Skeletal muscle satellite cell (primary cell): ENCODE measurements around the gene SORCS2.

Experiments
- H3K27me3 ChIP-seq: 2 replicates; pipeline ENCODE4 v1.7.0; 2013; ENCODE audit warnings: low read length; ENCODE audit not compliant: control insufficient read depth, insufficient read depth
- H3K36me3 ChIP-seq: 2 replicates; pipeline ENCODE4 v1.7.0; 2013; ENCODE audit warnings: mild to moderate bottlenecking, control low read depth, low read length; ENCODE audit not compliant: insufficient read depth
- H3K4me1 ChIP-seq: 2 replicates; pipeline ENCODE4 v1.7.0; 2013; ENCODE audit warnings: low read length; ENCODE audit not compliant: control insufficient read depth, insufficient read depth
- H3K4me2 ChIP-seq: 2 replicates; pipeline ENCODE4 v1.7.0; 2013; ENCODE audit warnings: mild to moderate bottlenecking, low read length
- H3K4me3 ChIP-seq: 2 replicates; pipeline ENCODE4 v1.7.0; 2013; ENCODE audit warnings: low read length
- H3K9ac ChIP-seq: 2 replicates; pipeline ENCODE4 v1.7.0; 2013; ENCODE audit warnings: mild to moderate bottlenecking, low read depth, low read length, moderate library complexity
- H3K9me3 ChIP-seq: replicated peaks from 2 replicates; pipeline ENCODE4 v1.7.0; 2013; ENCODE audit warnings: mild to moderate bottlenecking, control low read depth, low read length

The SORCS2 gene

DNA sequence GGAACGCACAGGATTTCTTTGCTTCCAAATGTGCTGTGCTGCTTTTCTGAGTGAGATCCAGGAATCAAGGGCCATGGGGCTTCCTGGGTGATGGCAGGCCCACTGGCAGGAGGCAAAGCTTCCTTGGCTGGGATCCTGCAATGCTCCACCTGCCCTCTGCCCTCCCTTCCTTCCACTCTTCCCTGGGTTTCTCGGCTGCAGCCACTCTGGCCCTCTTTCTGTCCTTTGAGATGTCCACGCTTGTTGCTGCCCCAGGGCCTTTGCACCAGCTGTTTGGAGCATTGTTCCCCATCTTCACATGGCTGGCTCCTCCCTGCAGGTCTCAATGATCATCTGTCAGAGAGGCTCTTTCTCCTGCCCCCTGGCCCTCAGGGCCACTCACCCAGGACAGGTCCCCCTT lies 163.5 kb downstream of the SORCS2 start:
- no peak overlapping the region for H3K4me2 ChIP-seq

DNA sequence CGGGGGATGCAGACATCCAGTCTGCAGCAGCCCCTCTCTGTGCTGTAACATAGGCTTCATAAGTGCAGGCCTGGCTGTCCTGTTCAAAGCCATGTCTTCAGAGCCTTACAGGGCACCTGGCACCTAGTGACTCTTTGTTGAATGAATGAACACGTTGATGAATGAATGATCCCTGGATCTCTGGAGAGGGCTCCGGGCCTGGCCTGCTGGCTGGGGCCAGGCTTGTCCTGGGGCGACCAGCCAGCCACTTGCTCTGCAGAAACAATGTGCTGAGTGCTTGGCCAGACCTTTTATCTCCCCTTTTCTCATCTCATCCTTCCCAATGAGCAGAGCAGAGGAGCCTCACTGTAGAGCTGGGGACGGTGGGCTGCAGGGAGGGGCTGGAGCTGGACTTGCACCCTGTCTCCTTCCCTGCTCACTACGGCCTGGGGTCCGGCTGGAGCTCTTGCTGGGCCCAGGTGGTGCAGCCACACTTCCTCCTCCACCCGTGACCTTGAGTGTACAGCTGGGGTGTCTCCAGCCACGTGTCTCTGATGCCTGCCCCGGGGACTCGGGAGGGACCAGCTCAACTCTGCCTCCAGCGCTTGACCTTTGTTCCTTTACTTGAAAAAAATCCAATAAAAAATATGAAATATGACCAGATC lies 164.5 kb downstream of the SORCS2 start:
- Histone ChIP-seq H3K4me1 (peaks cover 7% of the 10 kb centered on the region), H3K36me3 (no peaks in the 10 kb centered on the region), H3K4me2 (no peak overlapping the region), H3K9me3 (no peaks in the 10 kb centered on the region), H3K9ac (no peak overlapping the region), H3K4me3 (no peak overlapping the region), H3K27me3 (peaks cover 28% of the 10 kb centered on the region)

More for the DNA sequence above, 163.5 kb downstream of the SORCS2 start:
- H3K9me3 ChIP-seq, result no peaks in the 10 kb centered on the region
- peaks cover 32% of the 10 kb centered on the region for H3K27me3 ChIP-seq
- peaks cover 7% of the 10 kb centered on the region for H3K4me1 ChIP-seq
- H3K4me3 ChIP-seq, result no peak overlapping the region
- no peaks in the 10 kb centered on the region for H3K36me3 ChIP-seq
- no peak overlapping the region for H3K9ac ChIP-seq

DNA sequence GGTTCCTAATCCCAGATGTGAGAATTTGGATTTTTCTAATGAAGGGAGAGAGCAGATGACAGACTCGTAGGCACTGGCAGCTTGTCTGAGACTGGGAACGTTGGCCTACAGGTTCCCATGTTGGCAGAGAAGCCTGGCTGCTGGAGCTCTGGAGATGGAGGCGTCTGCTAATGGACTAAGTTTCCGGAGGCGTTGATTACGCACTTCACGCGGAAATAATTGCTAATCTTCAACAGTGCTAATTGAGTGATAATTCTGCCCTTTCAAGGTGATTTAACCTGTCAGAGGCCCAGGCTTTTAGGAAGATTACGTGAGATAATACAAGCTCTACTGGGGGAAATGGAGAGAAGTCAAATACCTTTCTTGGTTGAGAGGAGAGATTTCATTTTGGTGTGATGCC lies 165.0 kb downstream of the SORCS2 start:
- H3K4me3 ChIP-seq, result no peak overlapping the region

DNA sequence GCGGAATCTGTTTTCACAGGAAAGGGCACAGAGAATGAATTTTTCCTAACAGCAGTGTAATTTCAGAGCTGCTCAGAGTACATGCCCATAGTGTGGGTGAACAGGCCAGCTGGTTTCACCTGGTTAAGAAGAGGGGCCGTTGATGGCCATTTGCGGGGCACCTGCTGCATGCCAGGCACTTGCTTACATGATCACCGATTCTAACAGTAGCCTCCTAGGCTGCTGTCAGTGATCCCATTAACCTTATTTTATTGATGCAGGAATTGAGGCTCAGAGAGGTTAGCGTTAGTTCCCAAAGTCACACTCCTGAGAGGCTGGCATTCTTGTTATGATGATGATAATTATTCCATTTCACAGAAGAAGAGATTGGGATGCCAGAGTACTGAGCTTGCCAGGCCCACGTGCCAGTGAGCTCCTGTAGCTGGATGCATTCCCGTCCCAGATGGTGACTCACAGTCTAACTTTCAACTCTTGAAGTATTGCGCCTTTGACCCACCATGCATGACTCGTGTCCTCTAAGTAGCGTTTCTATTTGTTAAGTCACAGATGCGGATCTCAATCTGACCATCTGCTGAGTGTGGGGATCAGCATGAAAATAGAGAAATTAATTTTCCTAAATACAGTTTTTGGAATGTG lies 165.9 kb downstream of the SORCS2 start:
- H3K4me1 ChIP-seq, result peaks cover 7% of the 10 kb centered on the region
- H3K4me2 ChIP-seq, result no peak overlapping the region
- peaks cover 20% of the 10 kb centered on the region for H3K27me3 ChIP-seq
- no peaks in the 10 kb centered on the region for H3K9me3 ChIP-seq
- no peaks in the 10 kb centered on the region for H3K36me3 ChIP-seq
- no peak overlapping the region for H3K4me3 ChIP-seq
- no peak overlapping the region for H3K9ac ChIP-seq

More for the DNA sequence above, 165.0 kb downstream of the SORCS2 start:
- peaks cover 23% of the 10 kb centered on the region for H3K27me3 ChIP-seq
- H3K36me3 ChIP-seq, result no peaks in the 10 kb centered on the region
- no peak overlapping the region for H3K4me2 ChIP-seq
- H3K9me3 ChIP-seq, result no peaks in the 10 kb centered on the region
- H3K4me1 ChIP-seq, result peaks cover 7% of the 10 kb centered on the region
- H3K9ac ChIP-seq, result no peak overlapping the region

DNA sequence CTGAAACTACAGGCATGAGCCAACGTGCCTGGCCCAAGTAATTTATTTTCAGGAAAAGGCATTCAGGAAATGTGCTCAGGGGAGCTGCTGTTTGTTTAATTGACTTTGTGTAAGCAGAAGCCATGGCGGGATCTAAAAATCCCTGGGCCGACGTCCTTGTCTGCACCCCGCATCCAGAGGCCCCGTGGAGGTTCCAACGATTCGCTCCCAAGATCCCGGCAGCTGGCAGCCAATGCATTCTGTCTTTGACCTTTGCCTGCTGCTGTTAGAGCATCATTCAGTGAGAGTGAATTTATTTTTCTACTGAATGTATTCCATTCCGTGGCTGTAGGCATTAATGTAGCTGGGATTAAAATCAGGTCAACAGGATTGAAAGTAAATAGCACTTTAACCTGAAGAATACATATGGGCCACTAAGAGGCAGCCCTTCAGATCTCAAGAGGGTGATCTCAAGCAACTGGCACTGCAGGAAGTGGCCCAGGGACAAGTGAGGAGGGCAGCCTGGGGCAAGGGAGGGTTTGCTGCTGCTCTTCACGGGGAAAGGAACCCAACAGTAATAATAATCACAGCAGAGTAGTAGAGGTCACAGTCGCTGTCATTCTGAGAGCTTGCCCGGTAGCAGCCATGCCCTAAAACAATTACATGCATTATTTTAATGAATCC lies 167.2 kb downstream of the SORCS2 start:
- H3K4me3 ChIP-seq, result no peak overlapping the region
- H3K36me3 ChIP-seq, result no peaks in the 10 kb centered on the region
- no peaks in the 10 kb centered on the region for H3K9me3 ChIP-seq

DNA sequence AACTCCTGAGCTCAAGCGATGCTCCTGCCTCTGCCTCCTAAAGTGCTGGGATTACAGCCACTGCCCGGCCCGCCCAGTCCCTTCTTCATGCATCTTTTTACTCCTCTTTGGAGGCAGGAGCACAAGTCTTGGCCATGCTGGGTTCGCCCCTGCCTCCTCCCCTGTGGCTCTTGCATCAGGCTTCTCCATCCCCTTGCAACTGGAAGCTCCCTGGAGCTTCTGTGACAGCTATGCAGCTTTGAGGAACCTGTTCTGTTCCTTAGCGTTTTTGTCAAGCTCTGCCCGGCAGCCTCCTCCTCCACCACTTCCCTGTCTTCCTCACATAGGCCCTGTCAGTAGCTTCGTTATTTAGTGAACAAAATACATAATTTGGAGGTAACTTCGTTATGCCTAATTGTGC lies 168.5 kb downstream of the SORCS2 start:
- H3K9me3 ChIP-seq, result no peaks in the 10 kb centered on the region
- no peaks in the 10 kb centered on the region for H3K36me3 ChIP-seq
- peaks cover 38% of the 10 kb centered on the region for H3K27me3 ChIP-seq
- H3K4me2 ChIP-seq, result no peak overlapping the region
- H3K9ac ChIP-seq, result no peak overlapping the region
- no peak overlapping the region for H3K4me3 ChIP-seq
- peaks cover 7% of the 10 kb centered on the region for H3K4me1 ChIP-seq

More for the DNA sequence above, 167.2 kb downstream of the SORCS2 start:
- peaks cover 7% of the 10 kb centered on the region for H3K4me1 ChIP-seq
- no peak overlapping the region for H3K4me2 ChIP-seq
- peaks cover 25% of the 10 kb centered on the region for H3K27me3 ChIP-seq
- no peak overlapping the region for H3K9ac ChIP-seq

DNA sequence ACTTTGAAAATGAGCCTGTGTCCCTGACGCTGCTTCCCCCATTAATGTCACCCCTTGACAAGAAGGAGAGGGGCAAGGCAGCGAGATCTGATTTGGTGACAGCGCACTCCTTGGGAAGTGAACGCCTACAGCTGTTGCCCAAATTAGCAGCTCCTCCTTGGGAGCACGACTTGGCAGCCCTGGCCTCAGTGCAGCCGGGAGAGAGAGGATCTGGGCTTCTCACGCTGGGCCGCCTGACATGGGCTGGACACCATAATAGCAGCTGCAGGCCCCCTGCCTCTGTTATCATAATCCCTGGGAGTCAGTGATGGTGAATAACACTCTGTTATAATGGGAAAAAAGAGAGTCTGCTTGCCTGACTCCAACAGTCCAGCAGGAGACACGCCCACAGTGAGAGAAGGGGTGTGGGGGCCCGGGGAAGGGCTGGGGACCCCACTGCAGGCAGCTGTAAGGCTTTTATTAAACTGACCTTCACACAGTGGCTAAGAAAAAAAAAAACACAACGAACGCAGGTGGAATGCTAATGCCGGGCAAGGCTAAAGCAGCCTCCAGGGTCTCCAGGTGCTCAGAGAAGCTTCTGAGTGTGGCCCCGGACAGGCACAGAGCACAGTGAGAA lies 169.1 kb downstream of the SORCS2 start:
- no peak overlapping the region for H3K9ac ChIP-seq
- H3K4me1 ChIP-seq, result peaks cover 7% of the 10 kb centered on the region
- H3K27me3 ChIP-seq, result peaks cover 43% of the 10 kb centered on the region
- no peaks in the 10 kb centered on the region for H3K9me3 ChIP-seq
- H3K36me3 ChIP-seq, result no peaks in the 10 kb centered on the region
- H3K4me2 ChIP-seq, result no peak overlapping the region
- no peak overlapping the region for H3K4me3 ChIP-seq

DNA sequence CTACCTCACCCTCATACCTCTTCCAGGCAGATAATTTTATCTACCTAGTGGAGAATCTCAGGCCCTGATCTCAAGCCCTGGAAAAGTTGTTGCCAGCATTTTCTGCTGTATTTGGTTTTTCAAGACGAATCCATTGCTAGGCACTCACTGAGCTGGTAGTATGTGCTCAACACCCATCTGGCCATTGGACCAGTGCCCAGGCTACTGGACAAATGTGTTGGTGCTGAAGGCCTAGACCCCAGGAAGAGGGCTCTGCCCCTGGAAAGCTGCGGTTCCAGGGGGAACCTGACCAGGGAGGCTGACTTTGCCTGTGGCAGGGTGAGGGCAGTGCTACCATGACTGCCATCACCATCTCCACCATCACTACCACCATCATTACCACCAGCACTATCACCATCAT lies 170.0 kb downstream of the SORCS2 start:
- Histone ChIP-seq H3K4me2 (no peak overlapping the region), H3K9me3 (no peaks in the 10 kb centered on the region), H3K36me3 (no peaks in the 10 kb centered on the region), H3K4me1 (peaks cover 7% of the 10 kb centered on the region), H3K9ac (no peak overlapping the region), H3K4me3 (no peak overlapping the region), H3K27me3 (peaks cover 48% of the 10 kb centered on the region)

DNA sequence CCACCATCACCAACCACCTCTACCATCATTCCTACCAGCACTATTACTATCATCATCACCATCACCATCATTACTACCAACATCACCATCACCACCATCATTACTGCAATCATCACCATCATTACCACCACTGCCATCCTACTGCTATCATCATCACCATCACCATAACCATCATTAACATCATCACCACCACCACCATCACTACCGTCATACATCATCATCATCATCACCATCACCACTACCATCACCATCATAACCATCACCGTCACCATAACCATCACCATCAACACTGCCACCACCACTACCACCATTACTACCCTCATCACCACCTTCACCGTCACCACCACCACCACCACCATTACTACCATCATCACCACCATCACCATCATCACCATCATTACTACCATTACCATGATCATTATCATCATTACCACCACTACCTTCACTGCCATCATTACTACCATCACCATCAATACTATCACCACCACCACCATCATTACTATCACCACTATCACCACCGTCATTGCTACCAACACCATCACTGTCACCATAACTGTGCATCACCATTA lies 170.6 kb downstream of the SORCS2 start:
- H3K27me3 ChIP-seq, result peaks cover 50% of the 10 kb centered on the region
- peaks cover 7% of the 10 kb centered on the region for H3K4me1 ChIP-seq
- H3K9ac ChIP-seq, result no peak overlapping the region
- no peaks in the 10 kb centered on the region for H3K36me3 ChIP-seq
- no peak overlapping the region for H3K4me2 ChIP-seq
- H3K4me3 ChIP-seq, result no peak overlapping the region
- no peaks in the 10 kb centered on the region for H3K9me3 ChIP-seq

DNA sequence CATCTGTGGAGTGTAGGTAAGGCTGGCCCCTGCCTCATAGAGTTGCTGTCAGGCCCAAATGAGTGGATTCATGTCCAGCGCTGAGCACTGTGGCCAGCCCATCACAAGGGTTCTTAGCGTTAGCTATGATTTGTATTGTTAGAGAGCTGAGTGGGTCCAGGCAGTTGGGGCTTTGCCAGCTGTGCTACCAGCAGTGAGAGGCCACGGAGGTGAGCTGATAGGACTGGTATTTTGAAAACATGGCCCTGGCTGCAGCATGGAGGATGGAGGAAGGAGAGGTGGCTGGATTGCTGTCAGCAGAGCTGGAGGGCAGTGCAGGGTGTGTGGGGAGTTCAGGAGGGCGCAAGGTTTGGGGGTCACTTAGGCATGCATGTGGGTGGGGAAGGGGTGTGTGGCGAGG lies 172.6 kb downstream of the SORCS2 start:
- Histone ChIP-seq H3K9ac (no peak overlapping the region), H3K4me3 (no peak overlapping the region), H3K9me3 (no peaks in the 10 kb centered on the region), H3K27me3 (peaks cover 53% of the 10 kb centered on the region), H3K4me1 (no peaks in the 10 kb centered on the region), H3K4me2 (no peak overlapping the region), H3K36me3 (no peaks in the 10 kb centered on the region)

DNA sequence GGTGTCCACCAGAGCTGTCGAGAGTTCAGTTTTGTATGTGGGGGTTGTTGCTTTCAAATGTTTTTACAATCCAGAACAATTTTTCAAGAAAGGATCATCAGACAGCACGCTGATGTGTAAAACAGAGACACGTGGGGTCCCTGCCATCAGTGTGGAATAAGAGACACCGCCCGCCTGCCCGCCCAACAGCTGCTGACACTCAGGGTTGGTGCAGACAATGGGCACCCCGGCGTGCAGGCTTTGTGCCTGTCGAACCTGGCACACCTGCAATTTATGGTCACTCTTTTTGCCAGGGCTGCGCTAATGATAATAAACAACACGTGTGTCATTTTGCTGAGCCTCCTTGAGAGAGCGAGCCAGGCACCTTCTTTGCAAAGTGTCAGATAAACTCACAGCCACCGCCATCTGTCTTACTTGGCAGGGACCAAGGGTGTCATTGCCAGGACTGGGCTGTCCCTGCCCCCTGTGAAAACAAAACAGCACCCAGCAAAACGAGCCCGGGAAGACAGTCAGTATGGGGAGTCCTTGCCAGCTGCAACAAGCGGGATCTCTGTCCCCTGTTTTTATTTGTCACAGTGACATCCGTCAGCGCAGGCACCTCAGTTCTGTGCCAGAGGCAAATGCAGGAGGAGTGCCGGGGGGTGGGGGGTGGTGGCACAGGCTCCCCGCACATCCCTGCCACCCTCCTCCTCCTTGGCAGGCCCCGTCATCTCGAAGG lies 173.3 kb downstream of the SORCS2 start:
- Histone ChIP-seq H3K9ac (no peak overlapping the region), H3K27me3 (peaks cover 55% of the 10 kb centered on the region), H3K36me3 (no peaks in the 10 kb centered on the region), H3K4me2 (no peak overlapping the region), H3K9me3 (no peaks in the 10 kb centered on the region), H3K4me1 (no peaks in the 10 kb centered on the region), H3K4me3 (no peak overlapping the region)
